A549 (cell line): ENCODE results near the gene GABBR2. TPM values are rescaled to one million over a fixed set of nuclear protein-coding genes. Genes with fewer than 3 reads are reported as not detected.

Experiments used
- ATAC-seq, 2 experiments: fragments of 200-7000 bp in 1 of 2; fragments of >200 bp in 1 of 2; cut with Nextera tagmentation in 1 of 2; cut with Tn5 transposase in 1 of 2; 3 replicates each; pipeline versions ENCODE4 v1.8.0 to v1.9.1; 2018 to 2020; ENCODE audit warnings: mild to moderate bottlenecking in 1 of 2, moderate library complexity in 1 of 2
- CTCF ChIA-PET: fragments of 300-600 bp; sonication (Branson Sonifier 250); formaldehyde crosslinking; extraction: SDS; loops from one replicate; lab custom pipeline; 2021; ENCODE audit warnings: antibody characterized with exemption, inconsistent platforms; lab: Yijun Ruan, JAX
- POLR2A ChIA-PET: fragments of 350-600 bp; formaldehyde crosslinking; extraction: SDS; loops from one replicate; lab custom pipeline; 2021; ENCODE audit warnings: antibody characterized with exemption, inconsistent platforms; lab: Yijun Ruan, JAX
- DNase-seq, 2 experiments: peaks; one replicate each; pipeline versions ENCODE4 v3.0.0 to v3.0.0-alpha.2; 2011 to 2016; ENCODE audit warnings: low read depth in 1 of 2, low spot score in 1 of 2
- FAIRE-seq: peaks from 2 replicates; lab custom pipeline; 2011; peaks lifted over from hg19 to GRCh38; lab: Jason Lieb, UNC
- H3K27ac ChIP-seq, 2 experiments: fragments of >200 bp; sonication (Bioruptor Twin); formaldehyde crosslinking; 3 replicates each; pipeline ENCODE4 v1.5.1; 2016 to 2017
- H3K4me1 ChIP-seq: fragments of >200 bp; sonication (Bioruptor Twin); formaldehyde crosslinking; 3 replicates; pipeline ENCODE4 v1.6.1; 2016
- H3K4me2 ChIP-seq: fragments of >200 bp; sonication (Bioruptor Twin); formaldehyde crosslinking; 3 replicates; pipeline ENCODE4 v1.6.1; 2016
- H3K4me3 ChIP-seq: fragments of >200 bp; sonication (Bioruptor Twin); formaldehyde crosslinking; 3 replicates; pipeline ENCODE4 v1.5.1; 2016
- H3K9me3 ChIP-seq: fragments of >200 bp; sonication (Bioruptor Twin); formaldehyde crosslinking; 3 replicates; pipeline ENCODE4 v1.6.1; 2016
- CBX2 ChIP-seq: fragments of 200-600 bp; sonication (generic); IDR thresholded peaks from 2 replicates; pipeline ENCODE4 v1.6.1; 2016; ENCODE audit warnings: low read depth, mild to moderate bottlenecking, borderline replicate concordance
- CHD4 ChIP-seq: fragments of 200-600 bp; sonication (generic); IDR thresholded peaks from 2 replicates; pipeline ENCODE4 v1.6.1; 2016; ENCODE audit warnings: antibody characterized with exemption, mild to moderate bottlenecking, borderline replicate concordance
- FOXS1 ChIP-seq: fragments of 250-450 bp; sonication (Bioruptor Pico); IDR thresholded peaks from 2 replicates; pipeline ENCODE4 v1.5.0; 2020; ENCODE audit warnings: mild to moderate bottlenecking, moderate library complexity
- GATA3 ChIP-seq: IDR thresholded peaks from 2 replicates; pipeline ENCODE4 v1.6.1; 2012; ENCODE audit warnings: borderline replicate concordance
- HMGXB4 ChIP-seq: fragments of 250-450 bp; sonication (Bioruptor Pico); IDR thresholded peaks from 2 replicates; pipeline ENCODE4 v1.5.0; 2021; ENCODE audit warnings: mild to moderate bottlenecking, moderate library complexity, borderline replicate concordance
- HOXB13 ChIP-seq: fragments of 250-450 bp; sonication (Bioruptor Pico); IDR thresholded peaks from 2 replicates; pipeline ENCODE4 v1.5.0; 2020; ENCODE audit warnings: low read depth, mild to moderate bottlenecking, moderate library complexity
- NFE2L2 ChIP-seq: fragments of 150-350 bp; conservative IDR thresholded peaks from 2 replicates; pipeline ENCODE4 v1.6.1; 2014; ENCODE audit warnings: low read length
- TP53 ChIP-seq: fragments of 250-450 bp; sonication (Bioruptor Pico); IDR thresholded peaks from 2 replicates; pipeline ENCODE4 v1.5.0; 2021; ENCODE audit warnings: mild to moderate bottlenecking, moderate library complexity
- WGBS: methylation state at CpG from one replicate; pipeline ENCODE4 v1.1.6; 2017; ENCODE audit errors: missing lambda C conversion rate; 5-methylcytosine and 5-hydroxymethylcytosine counted together
- polyA plus RNA-seq, 4 experiments: library from polyadenylated mRNA; depleted of rRNA in 3 of 4; stranded (reverse); fragments of >200 nt; fragmentation: RNase III in 1 of 4; extraction: RNeasy Plus Mini Kit Qiagen cat#74134 plus additional on column Dnase treatment in 1 of 4; gene quantifications; 2 replicates in 3 of 4; 3 replicates in 1 of 4; pipeline ENCODE4 v1.2.3, GENCODE V29; 2011 to 2017
- TF ChIP-seq, protein P1 (sequence below): IDR thresholded peaks from 2 replicates; pipeline ENCODE4 v1.6.1; 2012; ENCODE audit warnings: low read depth, borderline replicate concordance
- TF ChIP-seq, protein P2 (sequence below): fragments of 200-600 bp; sonication (generic); IDR thresholded peaks from 2 replicates; pipeline ENCODE4 v1.6.1; 2016; ENCODE audit warnings: antibody characterized with exemption, mild to moderate bottlenecking, moderate library complexity
- TF ChIP-seq, protein P3 (sequence below): fragments of >200 bp; sonication (Bioruptor Twin); formaldehyde crosslinking; IDR thresholded peaks from 2 replicates; pipeline ENCODE4 v1.6.1; 2016

Gene GABBR2
- polyA plus RNA-seq, 2 of the 4 experiments (the other 2 are of a cell fraction): 0.08 to 0.57 TPM

DNA sequence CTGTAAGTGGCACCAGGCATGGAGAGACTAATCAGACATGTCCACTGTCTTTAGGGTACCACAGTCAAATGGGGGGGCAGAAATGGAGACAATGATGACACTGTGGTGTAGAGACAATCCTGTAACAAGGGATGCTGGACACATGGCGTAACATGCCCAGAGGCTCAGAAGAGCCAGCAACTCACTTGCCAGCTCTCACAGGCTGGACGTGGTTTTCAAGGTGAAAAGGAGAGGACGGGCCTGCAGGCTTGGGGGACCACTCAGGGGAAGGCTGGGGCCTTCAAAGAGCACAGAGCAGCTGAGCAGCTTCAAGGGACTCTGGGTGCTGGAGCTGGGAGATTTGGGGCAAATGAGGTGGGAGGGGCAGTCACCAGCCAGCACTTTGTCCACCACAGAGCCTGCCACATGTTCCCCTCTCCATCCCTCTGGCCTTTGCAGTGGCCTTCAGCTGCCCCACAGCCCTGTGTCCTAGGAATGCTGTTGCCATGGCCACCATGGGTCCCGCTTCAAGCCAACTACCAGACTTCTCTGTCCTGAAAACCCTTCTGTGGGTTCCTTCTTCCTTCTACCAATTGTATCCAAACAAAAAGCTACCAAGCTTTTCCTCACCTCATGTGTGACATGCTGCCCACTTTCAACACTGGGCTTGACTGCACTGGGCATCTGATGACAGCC, 140.4 kb downstream of the GABBR2 start (continued):
- TF ChIP-seq, protein P1, sequence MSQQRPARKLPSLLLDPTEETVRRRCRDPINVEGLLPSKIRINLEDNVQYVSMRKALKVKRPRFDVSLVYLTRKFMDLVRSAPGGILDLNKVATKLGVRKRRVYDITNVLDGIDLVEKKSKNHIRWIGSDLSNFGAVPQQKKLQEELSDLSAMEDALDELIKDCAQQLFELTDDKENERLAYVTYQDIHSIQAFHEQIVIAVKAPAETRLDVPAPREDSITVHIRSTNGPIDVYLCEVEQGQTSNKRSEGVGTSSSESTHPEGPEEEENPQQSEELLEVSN: no peak
- TF ChIP-seq CBX2: no peak
- no peak for TF ChIP-seq CHD4
- TF ChIP-seq HOXB13 (CRISPR knock-in tag): no peak
- TF ChIP-seq, all 56 proteins: peak for 0

DNA sequence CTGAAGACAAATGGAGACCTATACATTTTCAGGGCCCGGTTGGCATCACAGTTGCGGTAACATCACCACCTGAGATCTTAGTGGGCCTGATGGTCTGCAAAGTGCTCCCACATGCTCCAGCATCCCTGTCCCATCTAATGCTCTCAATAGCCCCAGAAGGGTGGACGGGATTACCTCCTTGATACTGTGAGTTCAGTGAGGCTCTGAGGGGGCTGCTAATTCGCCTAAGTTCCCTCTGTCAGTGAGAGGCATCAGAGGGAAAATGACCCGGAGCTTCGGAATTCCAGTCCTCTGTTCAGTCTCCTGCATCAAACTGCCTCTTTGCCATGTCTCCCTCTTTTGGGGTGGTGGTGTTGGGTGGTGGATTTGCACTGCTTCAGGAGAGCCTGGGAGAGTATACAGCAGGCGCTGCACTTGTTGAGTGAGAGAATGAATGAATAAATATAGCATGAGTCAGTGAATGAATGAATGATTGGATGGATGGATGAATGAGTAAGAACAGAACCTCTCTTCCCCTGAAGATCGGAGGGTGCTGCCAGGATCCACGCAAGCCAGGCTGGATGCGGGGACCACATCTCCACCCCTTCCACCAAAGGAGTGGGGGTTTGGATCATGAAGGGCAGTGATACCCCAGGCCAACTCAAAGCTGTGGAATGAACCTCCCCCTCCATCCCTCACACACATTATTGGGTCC, 141.0 kb downstream of the GABBR2 start:
- ATAC-seq (no peak), FAIRE-seq (no peak), DNase-seq (no peak)
- POLR2A ChIA-PET: no interaction called here
- H3K9me3 ChIP-seq: no peaks in the 10 kb centered on the region
- TF ChIP-seq HMGXB4 (CRISPR knock-in tag): no peak
- TF ChIP-seq, protein P1: no peak
- TF ChIP-seq, protein P2, sequence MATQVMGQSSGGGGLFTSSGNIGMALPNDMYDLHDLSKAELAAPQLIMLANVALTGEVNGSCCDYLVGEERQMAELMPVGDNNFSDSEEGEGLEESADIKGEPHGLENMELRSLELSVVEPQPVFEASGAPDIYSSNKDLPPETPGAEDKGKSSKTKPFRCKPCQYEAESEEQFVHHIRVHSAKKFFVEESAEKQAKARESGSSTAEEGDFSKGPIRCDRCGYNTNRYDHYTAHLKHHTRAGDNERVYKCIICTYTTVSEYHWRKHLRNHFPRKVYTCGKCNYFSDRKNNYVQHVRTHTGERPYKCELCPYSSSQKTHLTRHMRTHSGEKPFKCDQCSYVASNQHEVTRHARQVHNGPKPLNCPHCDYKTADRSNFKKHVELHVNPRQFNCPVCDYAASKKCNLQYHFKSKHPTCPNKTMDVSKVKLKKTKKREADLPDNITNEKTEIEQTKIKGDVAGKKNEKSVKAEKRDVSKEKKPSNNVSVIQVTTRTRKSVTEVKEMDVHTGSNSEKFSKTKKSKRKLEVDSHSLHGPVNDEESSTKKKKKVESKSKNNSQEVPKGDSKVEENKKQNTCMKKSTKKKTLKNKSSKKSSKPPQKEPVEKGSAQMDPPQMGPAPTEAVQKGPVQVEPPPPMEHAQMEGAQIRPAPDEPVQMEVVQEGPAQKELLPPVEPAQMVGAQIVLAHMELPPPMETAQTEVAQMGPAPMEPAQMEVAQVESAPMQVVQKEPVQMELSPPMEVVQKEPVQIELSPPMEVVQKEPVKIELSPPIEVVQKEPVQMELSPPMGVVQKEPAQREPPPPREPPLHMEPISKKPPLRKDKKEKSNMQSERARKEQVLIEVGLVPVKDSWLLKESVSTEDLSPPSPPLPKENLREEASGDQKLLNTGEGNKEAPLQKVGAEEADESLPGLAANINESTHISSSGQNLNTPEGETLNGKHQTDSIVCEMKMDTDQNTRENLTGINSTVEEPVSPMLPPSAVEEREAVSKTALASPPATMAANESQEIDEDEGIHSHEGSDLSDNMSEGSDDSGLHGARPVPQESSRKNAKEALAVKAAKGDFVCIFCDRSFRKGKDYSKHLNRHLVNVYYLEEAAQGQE: no peak
- TF ChIP-seq CBX2: no peak
- no peak for TF ChIP-seq TP53 (CRISPR knock-in tag)
- no peak for TF ChIP-seq GATA3
- no peak for TF ChIP-seq FOXS1 (CRISPR knock-in tag)
- TF ChIP-seq HOXB13 (CRISPR knock-in tag): no peak
- TF ChIP-seq NFE2L2: no peak
- TF ChIP-seq, protein P3, sequence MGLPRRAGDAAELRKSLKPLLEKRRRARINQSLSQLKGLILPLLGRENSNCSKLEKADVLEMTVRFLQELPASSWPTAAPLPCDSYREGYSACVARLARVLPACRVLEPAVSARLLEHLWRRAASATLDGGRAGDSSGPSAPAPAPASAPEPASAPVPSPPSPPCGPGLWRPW: no peak
- H3K27ac ChIP-seq: no peak overlapping the region
- 50% methylated on average over 9 of the region's 10 CpGs for WGBS
- H3K4me1 ChIP-seq: no peaks in the 10 kb centered on the region
- no peak overlapping the region for H3K4me3 ChIP-seq
- CTCF ChIA-PET: interaction anchor here (1.1 kb wide), 1 partner anchor 12 kb away, joined by 3 read pairs; no protein-coding TSS in a partner anchor
- H3K4me2 ChIP-seq: no peak overlapping the region
